ENCODE measurements around the gene TRRAP. TPM values are rescaled to one million over a fixed set of nuclear protein-coding genes. Genes with fewer than 3 reads are reported as not detected.

TRRAP gene
- polyA plus RNA-seq, 1 donor (not counting 4 experiments of a cell fraction or from before 2014, with no cell fraction given): 6.1 TPM

- dilution Hi-C loops (cut with MboI; ENCODE audit: extremely low pct_ligation_motif_present, low sequenced_read_pairs): no loop called here
- Histone ChIP-seq H4K20me1 (ENCODE audit: control insufficient read depth, extremely low read depth, insufficient read depth, low read length) (no peaks in the 10 kb centered on the region), H3K9me3 (ENCODE audit: control insufficient read depth, low read depth, low read length) (no peaks in the 10 kb centered on the region), H3K36me3 (ENCODE audit: control insufficient read depth in 2 of 2, extremely low read depth in 1 of 2, insufficient read depth in 2 of 2, low read length in 2 of 2) (peaks cover 53 to 54% of the 10 kb centered on the region in 2 experiments), H3K27ac (ENCODE audit: control insufficient read depth, insufficient read depth, low read length) (no peak overlapping the region), H3K27me3 (ENCODE audit: control insufficient read depth, extremely low read depth, insufficient read depth, low read length) (no peaks in the 10 kb centered on the region), H3K9ac (ENCODE audit: control insufficient read depth, extremely low read depth, insufficient read depth, low read length) (no peak overlapping the region), H3K4me2 (ENCODE audit: control insufficient read depth, extremely low read depth, insufficient read depth, low read depth, low read length) (no peak overlapping the region), H3K79me2 (ENCODE audit: control insufficient read depth, insufficient read depth, low read length) (peaks cover 5% of the 10 kb centered on the region), H3K4me3 (ENCODE audit: control insufficient read depth in 2 of 3, extremely low read depth in 1 of 3, insufficient read depth in 2 of 3, low read depth in 1 of 3, low read length in 3 of 3) (no peak overlapping the region), H3K9me1 (ENCODE audit: control insufficient read depth, extremely low read depth, insufficient read depth, low read length) (no peaks in the 10 kb centered on the region), H2AFZ (ENCODE audit: control insufficient read depth, low read length) (no peak overlapping the region), H3K4me1 (ENCODE audit: control insufficient read depth, extremely low read depth, insufficient read depth, low read length) (no peaks in the 10 kb centered on the region)
- no peak for TF ChIP-seq EZH2 (IDR thresholded peaks at IDR 0.05; ENCODE audit: low read length)
- TF ChIP-seq, protein P1, sequence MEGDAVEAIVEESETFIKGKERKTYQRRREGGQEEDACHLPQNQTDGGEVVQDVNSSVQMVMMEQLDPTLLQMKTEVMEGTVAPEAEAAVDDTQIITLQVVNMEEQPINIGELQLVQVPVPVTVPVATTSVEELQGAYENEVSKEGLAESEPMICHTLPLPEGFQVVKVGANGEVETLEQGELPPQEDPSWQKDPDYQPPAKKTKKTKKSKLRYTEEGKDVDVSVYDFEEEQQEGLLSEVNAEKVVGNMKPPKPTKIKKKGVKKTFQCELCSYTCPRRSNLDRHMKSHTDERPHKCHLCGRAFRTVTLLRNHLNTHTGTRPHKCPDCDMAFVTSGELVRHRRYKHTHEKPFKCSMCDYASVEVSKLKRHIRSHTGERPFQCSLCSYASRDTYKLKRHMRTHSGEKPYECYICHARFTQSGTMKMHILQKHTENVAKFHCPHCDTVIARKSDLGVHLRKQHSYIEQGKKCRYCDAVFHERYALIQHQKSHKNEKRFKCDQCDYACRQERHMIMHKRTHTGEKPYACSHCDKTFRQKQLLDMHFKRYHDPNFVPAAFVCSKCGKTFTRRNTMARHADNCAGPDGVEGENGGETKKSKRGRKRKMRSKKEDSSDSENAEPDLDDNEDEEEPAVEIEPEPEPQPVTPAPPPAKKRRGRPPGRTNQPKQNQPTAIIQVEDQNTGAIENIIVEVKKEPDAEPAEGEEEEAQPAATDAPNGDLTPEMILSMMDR (optimal IDR thresholded peaks at IDR 0.05 in 1 of 3, IDR thresholded peaks at IDR 0.05 in 1 of 3, conservative IDR thresholded peaks at IDR 0.05 in 1 of 3; ENCODE audit: extremely low read depth in 1 of 3, insufficient read depth in 2 of 3, low read length in 3 of 3): no peak
- DNase-seq (ENCODE audit: low read depth, low spot score) (no peak), FAIRE-seq (no peak)
Measured at GRCh38 chr7:99034932-99035722, 156.8 kb downstream of the TRRAP start.

DNA sequence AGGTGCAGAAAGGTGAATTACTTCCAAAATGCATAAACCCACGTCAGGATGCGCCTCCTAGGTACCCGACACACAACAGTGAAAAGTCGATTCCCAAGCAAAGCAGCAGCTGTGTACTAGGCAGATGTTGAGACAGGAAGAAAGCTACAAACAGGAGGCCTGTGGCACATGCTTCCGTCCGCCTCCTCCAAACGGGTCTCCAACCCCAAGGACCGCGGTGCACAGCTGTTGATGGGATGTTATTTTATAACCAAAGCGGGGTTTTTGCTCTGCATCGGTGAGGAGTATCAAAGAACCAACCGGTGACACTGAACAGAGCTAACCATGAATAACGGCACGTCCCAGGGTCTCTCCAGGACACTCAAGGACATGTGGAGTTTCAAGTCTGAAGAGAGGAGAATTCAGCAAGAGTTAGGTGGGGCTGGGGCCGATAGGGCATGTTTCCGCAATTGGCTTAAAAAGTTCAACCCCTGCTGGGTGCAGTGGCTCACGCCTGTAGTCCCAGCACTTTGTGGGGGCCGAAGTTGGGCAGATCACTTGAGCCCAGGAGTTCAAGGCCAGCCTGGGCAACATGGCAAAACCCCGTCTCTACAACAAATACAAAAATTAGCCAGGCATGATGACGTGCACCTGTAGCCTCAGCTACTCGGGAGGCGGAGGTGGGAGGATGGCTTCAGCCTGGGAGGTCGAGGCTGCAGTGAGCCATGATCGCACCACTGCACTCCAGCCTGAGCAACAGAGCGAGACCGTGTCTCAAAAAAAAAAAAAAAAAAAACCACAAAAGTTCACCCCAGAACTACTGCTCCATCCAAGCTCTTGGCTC is 157.6 kb downstream of the TRRAP start:
- H3K9ac ChIP-seq (ENCODE audit: control insufficient read depth, extremely low read depth, insufficient read depth, low read length): no peak overlapping the region
- no peaks in the 10 kb centered on the region for H3K9me3 ChIP-seq (ENCODE audit: control insufficient read depth, low read depth, low read length)
- no peaks in the 10 kb centered on the region for H3K27me3 ChIP-seq (ENCODE audit: control insufficient read depth, extremely low read depth, insufficient read depth, low read length)
- DNase-seq (ENCODE audit: low read depth, low spot score) (no peak), FAIRE-seq (no peak)
- peaks cover 46 to 58% of the 10 kb centered on the region in 2 experiments for H3K36me3 ChIP-seq (ENCODE audit: control insufficient read depth in 2 of 2, extremely low read depth in 1 of 2, insufficient read depth in 2 of 2, low read length in 2 of 2)
- H3K4me2 ChIP-seq (ENCODE audit: control insufficient read depth, extremely low read depth, insufficient read depth, low read depth, low read length): no peak overlapping the region
- dilution Hi-C loops (cut with MboI; ENCODE audit: extremely low pct_ligation_motif_present, low sequenced_read_pairs): no loop called here
- peaks cover 5% of the 10 kb centered on the region for H3K79me2 ChIP-seq (ENCODE audit: control insufficient read depth, insufficient read depth, low read length)
- H2AFZ ChIP-seq (ENCODE audit: control insufficient read depth, low read length): no peak overlapping the region
- no peak overlapping the region for H3K4me3 ChIP-seq (ENCODE audit: control insufficient read depth in 2 of 3, extremely low read depth in 1 of 3, insufficient read depth in 2 of 3, low read depth in 1 of 3, low read length in 3 of 3)
- H3K4me1 ChIP-seq (ENCODE audit: control insufficient read depth, extremely low read depth, insufficient read depth, low read length): no peaks in the 10 kb centered on the region
- no peak overlapping the region for H3K27ac ChIP-seq (ENCODE audit: control insufficient read depth, insufficient read depth, low read length)
- H3K9me1 ChIP-seq (ENCODE audit: control insufficient read depth, extremely low read depth, insufficient read depth, low read length): no peaks in the 10 kb centered on the region
- H4K20me1 ChIP-seq (ENCODE audit: control insufficient read depth, extremely low read depth, insufficient read depth, low read length): no peaks in the 10 kb centered on the region
- TF ChIP-seq, protein P1 (optimal IDR thresholded peaks at IDR 0.05 in 1 of 3, IDR thresholded peaks at IDR 0.05 in 1 of 3, conservative IDR thresholded peaks at IDR 0.05 in 1 of 3; ENCODE audit: extremely low read depth in 1 of 3, insufficient read depth in 2 of 3, low read length in 3 of 3): no peak
- TF ChIP-seq EZH2 (IDR thresholded peaks at IDR 0.05; ENCODE audit: low read length): no peak
